Stimulated activated CD4-positive, alpha-beta T cell treated with anti-CD3 and anti-CD28 coated beads, Interleukin-1b, Interleukin-23, amount 100 ng/mL, for 24 hours (primary cell): ENCODE measurements around the gene SCAMP3.
"Not testable (repeated sequence)": the region's sequence is repeated elsewhere in the genome, so short reads cannot be mapped to it uniquely, and the experiment has no call there.

ENCODE experiments used
- DNase-seq, 4 experiments: peaks; one replicate each; pipeline ENCODE4 v3.0.0-alpha.2; 2020; ENCODE audit warnings: low read depth in 4 of 4, low spot score in 1 of 4

The SCAMP3 gene

GRCh38 chr1:155255243-155256007, 6.7 kb downstream of the SCAMP3 start, which contains the start of gene ENTREP3:
Gene ENTREP3, minus strand, starts transcription at chr1:155255483. Its CDS starts 606 bp downstream, at chr1:155254877.
- peak in 3 of 4 experiments; percentile 70 to 77 (median 74) for DNase-seq

- DNase-seq: no peak
Observed at GRCh38 chr1:155254714-155255242, 7.4 kb downstream of the SCAMP3 start.

GRCh38 chr1:155254228-155254713, 7.9 kb downstream of the SCAMP3 start:
- DNase-seq: no peak

GRCh38 chr1:155253797-155254196, 8.4 kb downstream of the SCAMP3 start:
- DNase-seq: no peak

GRCh38 chr1:155253208-155253607, 9.0 kb downstream of the SCAMP3 start:
- DNase-seq: no peak

GRCh38 chr1:155251566-155251965, 10.6 kb downstream of the SCAMP3 start:
- no peak for DNase-seq

GRCh38 chr1:155250633-155251449, 11.3 kb downstream of the SCAMP3 start:
- peak; percentile 93 to 97 (median 96) for DNase-seq

- DNase-seq: no peak
Observed at GRCh38 chr1:155250246-155250632, 11.9 kb downstream of the SCAMP3 start.

GRCh38 chr1:155247667-155248553, 14.2 kb downstream of the SCAMP3 start:
- no peak for DNase-seq

GRCh38 chr1:155246796-155247195, 15.4 kb downstream of the SCAMP3 start:
- not testable (repeated sequence) for DNase-seq

- DNase-seq: no peak
Observed at GRCh38 chr1:155245163-155245524, 17.0 kb downstream of the SCAMP3 start.

- DNase-seq: peak; percentile 73 to 96 (median 80)
Observed at GRCh38 chr1:155244368-155245162, 17.6 kb downstream of the SCAMP3 start.

GRCh38 chr1:155242805-155243358, 19.3 kb downstream of the SCAMP3 start:
- DNase-seq: no peak

- no peak for DNase-seq
Observed at GRCh38 chr1:155241841-155242264, 20.3 kb downstream of the SCAMP3 start.

GRCh38 chr1:155241069-155241679, 21.0 kb downstream of the SCAMP3 start:
- peak in 2 of 4 experiments; percentile 45 to 50 for DNase-seq

GRCh38 chr1:155236451-155236850, 25.7 kb downstream of the SCAMP3 start:
- DNase-seq: no peak

- not testable (repeated sequence) for DNase-seq
Observed at GRCh38 chr1:155235375-155235774, 26.8 kb downstream of the SCAMP3 start.

- DNase-seq: not testable (repeated sequence)
Observed at GRCh38 chr1:155233502-155233901, 28.7 kb downstream of the SCAMP3 start.
